ENCODE results near the gene APOM. TPM values are rescaled to one million over a fixed set of nuclear protein-coding genes. Genes with fewer than 3 reads are reported as not detected.

The APOM gene
- total RNA-seq, 1 donor from 2014 or later, result 1.8 TPM

GRCh38 chr6:31658158-31658688, 2.5 kb downstream of the APOM start:
- no peak for DNase-seq (ENCODE audit: low read depth)
- TF ChIP-seq CTCF (IDR thresholded peaks at IDR 0.05; ENCODE audit: insufficient read depth, low read length, poor library complexity, severe bottlenecking), result no peak
- Histone ChIP-seq H3K4me3 (ENCODE audit: low read depth, low read length) (no peak overlapping the region), H3K36me3 (ENCODE audit: control insufficient read depth, insufficient read depth, low read length) (no peaks in the 10 kb centered on the region), H3K27me3 (ENCODE audit: control insufficient read depth, insufficient read depth, low read length) (no peaks in the 10 kb centered on the region)

GRCh38 chr6:31658983-31659648, 3.4 kb downstream of the APOM start:
- TF ChIP-seq CTCF (IDR thresholded peaks at IDR 0.05; ENCODE audit: insufficient read depth, low read length, poor library complexity, severe bottlenecking), result no peak
- DNase-seq (ENCODE audit: low read depth), result no peak
- peak overlapping the region; percentile 77 for H3K4me3 ChIP-seq (ENCODE audit: low read depth, low read length)
- H3K27me3 ChIP-seq (ENCODE audit: control insufficient read depth, insufficient read depth, low read length), result no peaks in the 10 kb centered on the region
- no peaks in the 10 kb centered on the region for H3K36me3 ChIP-seq (ENCODE audit: control insufficient read depth, insufficient read depth, low read length)

- no peak for TF ChIP-seq CTCF (IDR thresholded peaks at IDR 0.05; ENCODE audit: insufficient read depth, low read length, poor library complexity, severe bottlenecking)
- no peak for DNase-seq (ENCODE audit: low read depth)
These were observed 4.1 kb downstream of the APOM start for GRCh38 chr6:31659649-31660380.

GRCh38 chr6:31660381-31661261, 4.9 kb downstream of the APOM start, which contains the start of gene C6orf47:
TSS of gene C6orf47 (minus strand) at chr6:31660778. CDS start at chr6:31659947, 831 bp downstream.
- no peak for TF ChIP-seq CTCF (IDR thresholded peaks at IDR 0.05; ENCODE audit: insufficient read depth, low read length, poor library complexity, severe bottlenecking)
- DNase-seq (ENCODE audit: low read depth), result peak; percentile 37
- Histone ChIP-seq H3K27me3 (ENCODE audit: control insufficient read depth, insufficient read depth, low read length) (no peaks in the 10 kb centered on the region), H3K36me3 (ENCODE audit: control insufficient read depth, insufficient read depth, low read length) (no peaks in the 10 kb centered on the region), H3K4me3 (ENCODE audit: low read depth, low read length) (peak within 1 kb of the TSS; percentile 77)

More at GRCh38 chr6:31659649-31660380, 4.1 kb downstream of the APOM start:
- Histone ChIP-seq H3K27me3 (ENCODE audit: control insufficient read depth, insufficient read depth, low read length) (no peaks in the 10 kb centered on the region), H3K4me3 (ENCODE audit: low read depth, low read length) (peak overlapping the region; percentile 77), H3K36me3 (ENCODE audit: control insufficient read depth, insufficient read depth, low read length) (no peaks in the 10 kb centered on the region)

- no peak for TF ChIP-seq CTCF (IDR thresholded peaks at IDR 0.05; ENCODE audit: insufficient read depth, low read length, poor library complexity, severe bottlenecking)
- DNase-seq (ENCODE audit: low read depth), result no peak
- Histone ChIP-seq H3K27me3 (ENCODE audit: control insufficient read depth, insufficient read depth, low read length) (no peaks in the 10 kb centered on the region), H3K4me3 (ENCODE audit: low read depth, low read length) (peak overlapping the region; percentile 77), H3K36me3 (ENCODE audit: control insufficient read depth, insufficient read depth, low read length) (no peaks in the 10 kb centered on the region)
These were observed 5.8 kb downstream of the APOM start for GRCh38 chr6:31661262-31662123.
